ENCODE measurements around the gene RAB28. TPM values are rescaled to one million over a fixed set of nuclear protein-coding genes. Genes with fewer than 3 reads are reported as not detected.

RAB28 gene
- total and polyA plus RNA-seq, 9 of the 15 experiments (the other 6 are each of a cell fraction or from before 2014, with no cell fraction given): 6.7 to 40.4 (median 23.0) TPM

- no peak for TF ChIP-seq ETV1 (tag; conservative IDR thresholded peaks at IDR 0.05; ENCODE audit: low read depth)
- peak; percentile 84; the same call in 1 of the 2 replicates for TF ChIP-seq LEF1 (IDR thresholded peaks at IDR 0.05)
- TF ChIP-seq PTTG1 (tag; IDR thresholded peaks at IDR 0.05; ENCODE audit: low read depth): 0 out of 2 replicates have a peak, but pooled peaks have one; percentile 20
- TF ChIP-seq HLTF (IDR thresholded peaks at IDR 0.05): no peak
- no peak for TF ChIP-seq ZKSCAN3 (CRISPR knock-in tag; IDR thresholded peaks at IDR 0.05)
- no peak for TF ChIP-seq ATF1 (CRISPR knock-in tag; IDR thresholded peaks at IDR 0.05)
- peak; percentile 54 for TF ChIP-seq ATF1 (tag; IDR thresholded peaks at IDR 0.05)
- no peak for TF ChIP-seq ZFP1 (CRISPR knock-in tag; IDR thresholded peaks at IDR 0.05)
- TF ChIP-seq LARP7 (IDR thresholded peaks at IDR 0.05): no peak
- TF ChIP-seq GATAD2B (IDR thresholded peaks at IDR 0.05; ENCODE audit: borderline replicate concordance): peak; percentile 66; the same call in 1 of the 2 replicates
- peak; percentile 99 for TF ChIP-seq CEBPB (tag; IDR thresholded peaks at IDR 0.05)
- no peak for TF ChIP-seq BHLHE40 (IDR thresholded peaks at IDR 0.05; ENCODE audit: low read length)
- peak; percentile 87 for TF ChIP-seq MAFG (tag; conservative IDR thresholded peaks at IDR 0.05)
- peak; percentile 54 for TF ChIP-seq NFIC (IDR thresholded peaks at IDR 0.05)
- TF ChIP-seq YY1 (IDR thresholded peaks at IDR 0.05; ENCODE audit: borderline replicate concordance in 1 of 3, control insufficient read depth in 1 of 3, extremely low read depth in 1 of 3, insufficient read depth in 3 of 3, insufficient read length in 1 of 3, insufficient replicate concordance in 2 of 3, low read depth in 1 of 3, low read length in 2 of 3): peak in 1 of 3 experiments; percentile 21
- no peak for TF ChIP-seq KDM2B (CRISPR knock-in tag; IDR thresholded peaks at IDR 0.05)
- no peak for TF ChIP-seq XRCC5 (IDR thresholded peaks at IDR 0.05; ENCODE audit: low read depth, low read length)
- TF ChIP-seq RBM15 (IDR thresholded peaks at IDR 0.05; ENCODE audit: insufficient read depth, low read length): no peak
- TF ChIP-seq SNAPC5 (CRISPR knock-in tag; IDR thresholded peaks at IDR 0.05): no peak
- no peak for TF ChIP-seq FUS (optimal IDR thresholded peaks at IDR 0.05; ENCODE audit: low read depth, low read length)
- peak; percentile 83; the same call in 1 of the 2 replicates for TF ChIP-seq CC2D1A (IDR thresholded peaks at IDR 0.05)
- no peak for TF ChIP-seq SRSF1 (IDR thresholded peaks at IDR 0.05; ENCODE audit: low read depth, low read length)
- TF ChIP-seq NBN (IDR thresholded peaks at IDR 0.05; ENCODE audit: low read depth): peak; percentile 85
- peak; percentile 64; the same call in 1 of the 2 replicates for TF ChIP-seq CTBP1 (IDR thresholded peaks at IDR 0.05; ENCODE audit: borderline replicate concordance)
- TF ChIP-seq PHF21A (IDR thresholded peaks at IDR 0.05; ENCODE audit: borderline replicate concordance, low read depth): no peak
- TF ChIP-seq SPI1 (IDR thresholded peaks at IDR 0.05; ENCODE audit: borderline replicate concordance, low read depth, low read length): no peak
- TF ChIP-seq ZNF639 (CRISPR knock-in tag; conservative IDR thresholded peaks at IDR 0.05 in 1 of 2, IDR thresholded peaks at IDR 0.05 in 1 of 2): peak in 1 of 2 experiments; percentile 64; a peak in 1 of 4 replicates
- TF ChIP-seq RBM17 (IDR thresholded peaks at IDR 0.05; ENCODE audit: borderline replicate concordance, low read depth, low read length): no peak
- no peak for TF ChIP-seq ZFX (CRISPR knock-in tag; IDR thresholded peaks at IDR 0.05)
- TF ChIP-seq ZNF695 (CRISPR knock-in tag; IDR thresholded peaks at IDR 0.05): no peak
- TF ChIP-seq ZNF143 (CRISPR knock-in tag; IDR thresholded peaks at IDR 0.05): no peak
- TF ChIP-seq RB1 (IDR thresholded peaks at IDR 0.05; ENCODE audit: low read depth): peak; percentile 21; the same call in 1 of the 2 replicates
- TF ChIP-seq TAF9B (IDR thresholded peaks at IDR 0.05; ENCODE audit: partially characterized antibody): peak; percentile 47
Measured at GRCh38 chr4:13368217-13368616, 115.9 kb downstream of the RAB28 start (continued).
